GM21619 (cell line): ENCODE data around the gene SPATC1L.
"Not testable (repeated sequence)": the region's sequence is repeated elsewhere in the genome, so short reads cannot be mapped to it uniquely, and the experiment has no call there.

Experiments
- ATAC-seq: cut with Tn5 transposase; IDR thresholded peaks from one replicate; pipeline ENCODE4 v1.9.1; 2021; ENCODE audit not compliant: unreplicated experiment

SPATC1L gene

GRCh38 chr21:46200877-46201803 lies 16.9 kb upstream of the SPATC1L start:
- not testable (repeated sequence) for ATAC-seq

DNA sequence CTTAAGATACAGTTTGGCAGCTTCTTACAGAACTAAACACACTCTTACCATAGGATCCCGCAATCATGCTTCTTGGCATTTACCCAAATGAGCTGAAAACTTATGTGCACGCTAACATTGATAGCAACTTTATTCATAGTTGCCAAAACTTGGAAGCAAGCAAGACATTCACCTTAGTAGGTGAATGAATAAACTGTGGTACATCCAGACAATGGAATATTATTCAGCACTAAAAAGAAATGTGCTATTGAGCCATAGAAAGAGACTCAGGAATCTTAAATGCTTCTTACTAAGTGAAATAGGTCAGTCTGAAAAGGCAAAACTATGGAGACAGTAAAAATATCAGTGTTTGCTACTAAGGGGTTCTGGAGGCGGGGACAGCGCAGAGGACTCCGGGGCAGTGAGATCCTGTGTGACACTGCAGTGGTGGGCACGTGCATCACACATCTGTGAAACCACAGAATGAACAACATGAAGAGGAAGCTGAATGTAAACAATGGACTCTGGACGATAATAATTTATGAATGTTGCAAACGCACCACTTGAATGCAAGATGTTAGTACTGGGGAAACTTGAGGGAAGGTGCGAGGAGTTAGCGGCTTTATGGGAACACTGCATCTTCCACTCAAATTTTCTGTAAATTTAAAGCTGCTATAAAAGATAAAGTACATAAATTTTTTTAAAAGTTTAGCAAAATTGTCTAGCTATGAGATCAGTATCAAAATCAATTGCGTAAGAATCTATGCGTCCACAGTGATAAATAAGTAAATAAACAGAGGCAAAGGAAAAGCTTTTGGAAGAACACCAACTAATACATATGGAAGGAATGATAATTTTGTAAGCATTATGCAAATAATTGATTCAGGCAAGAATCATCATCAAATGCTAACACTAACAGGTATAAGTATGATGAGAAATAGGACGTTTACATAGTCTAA lies 15.4 kb upstream of the SPATC1L start:
- no peak for ATAC-seq

- no peak for ATAC-seq
Measured at GRCh38 chr21:46196733-46197132, 12.5 kb upstream of the SPATC1L start.

DNA sequence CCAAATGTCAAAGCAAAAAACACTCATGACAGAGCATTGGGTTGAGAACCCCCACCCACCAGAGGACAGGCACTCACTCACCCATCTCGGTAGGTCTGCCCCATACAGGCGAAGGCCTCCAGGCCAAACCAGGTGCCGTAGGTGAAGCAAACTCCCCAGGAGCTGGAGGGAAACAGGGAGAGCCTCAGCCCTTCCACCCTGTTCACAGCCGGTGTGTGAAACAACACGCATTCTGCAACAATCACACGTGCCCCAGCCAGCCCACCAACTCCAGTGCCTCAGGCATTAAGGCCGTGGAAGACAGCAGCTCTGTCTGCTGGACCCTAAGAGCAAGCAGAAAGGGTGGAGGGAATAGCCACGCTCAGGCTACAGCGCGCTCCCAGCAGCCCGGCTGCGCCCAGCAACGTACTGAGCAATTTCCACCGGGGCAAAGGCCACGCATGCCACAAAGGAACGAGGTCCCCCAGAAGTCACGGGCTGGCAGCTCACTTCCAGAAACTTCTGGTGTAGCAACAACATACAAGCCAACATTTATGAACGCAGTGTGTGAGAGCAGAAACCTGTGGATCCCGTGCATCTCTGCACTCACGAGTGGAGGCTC lies 11.4 kb upstream of the SPATC1L start:
- ATAC-seq = no peak

DNA sequence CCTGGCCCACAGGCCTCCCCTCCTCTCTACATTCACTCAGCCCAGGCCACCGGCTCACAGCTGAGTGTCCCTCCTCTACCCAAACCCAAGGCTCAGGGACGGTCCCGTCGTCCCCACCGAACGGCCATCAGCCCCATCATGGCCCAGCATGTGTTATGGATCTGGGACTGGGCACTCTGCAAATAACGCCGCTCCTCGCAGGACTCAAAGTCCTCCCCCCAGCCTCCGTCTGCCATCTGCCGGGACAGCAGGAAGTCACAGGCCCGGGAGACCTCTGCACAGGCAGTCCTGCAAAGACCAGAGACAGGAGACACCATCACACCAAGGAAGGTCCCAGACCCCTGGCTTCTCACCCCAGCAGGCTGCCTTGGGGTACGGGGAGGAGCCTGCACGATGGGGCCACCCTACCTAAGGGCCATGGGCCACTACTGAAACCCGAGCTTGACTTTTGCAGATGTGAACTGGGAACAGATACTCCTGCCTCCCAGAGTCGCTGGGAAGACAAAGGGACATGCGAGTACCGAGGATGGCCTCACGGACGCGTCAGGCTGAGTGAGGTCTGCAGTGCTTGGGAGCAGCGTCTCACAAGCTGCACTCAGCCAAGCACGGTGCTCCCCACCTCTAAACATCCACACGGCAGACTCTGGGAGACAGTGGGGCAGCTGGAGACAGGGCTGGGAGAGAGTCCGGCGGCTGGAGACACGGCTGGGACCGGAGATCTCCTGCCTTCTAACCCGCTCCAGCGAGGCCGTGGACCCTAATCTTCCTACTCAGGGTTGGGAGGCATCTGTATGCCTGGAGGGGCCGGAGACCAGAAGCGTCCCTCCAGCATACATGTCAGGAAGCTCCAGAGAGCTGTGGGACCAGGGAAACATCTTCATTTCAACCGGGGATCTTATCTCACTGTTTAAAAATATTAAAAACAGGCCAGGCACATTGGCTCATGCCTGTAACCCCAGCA lies 10.4 kb upstream of the SPATC1L start:
- no peak for ATAC-seq

DNA sequence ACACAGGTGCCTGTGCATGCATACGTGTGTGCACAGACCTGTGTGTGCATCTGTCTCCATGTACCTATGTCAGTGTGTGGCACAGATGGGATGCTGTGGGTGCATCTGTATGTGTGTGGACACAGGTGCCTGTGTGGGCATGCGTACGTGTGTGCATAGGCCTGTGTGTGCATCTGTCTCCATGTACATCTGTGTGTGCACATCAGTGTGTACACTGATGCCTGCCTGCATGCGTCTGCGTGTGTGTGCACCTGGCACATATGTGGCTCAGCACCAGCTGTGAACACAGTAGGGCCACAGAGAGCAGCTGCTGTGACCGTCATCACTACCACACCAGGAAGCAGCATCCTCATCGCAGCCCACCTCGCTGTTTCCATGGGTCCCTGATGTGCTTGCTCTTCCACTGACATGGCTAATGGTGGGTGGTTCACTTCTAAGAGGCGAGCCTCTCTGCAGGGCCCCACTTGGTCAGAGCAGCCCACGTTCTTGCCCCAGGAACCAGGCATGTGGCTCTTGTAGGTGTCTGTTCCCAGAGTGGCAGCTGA lies 9.6 kb upstream of the SPATC1L start:
- no peak for ATAC-seq

GRCh38 chr21:46191686-46192575 lies 7.7 kb upstream of the SPATC1L start:
- ATAC-seq = no peak

DNA sequence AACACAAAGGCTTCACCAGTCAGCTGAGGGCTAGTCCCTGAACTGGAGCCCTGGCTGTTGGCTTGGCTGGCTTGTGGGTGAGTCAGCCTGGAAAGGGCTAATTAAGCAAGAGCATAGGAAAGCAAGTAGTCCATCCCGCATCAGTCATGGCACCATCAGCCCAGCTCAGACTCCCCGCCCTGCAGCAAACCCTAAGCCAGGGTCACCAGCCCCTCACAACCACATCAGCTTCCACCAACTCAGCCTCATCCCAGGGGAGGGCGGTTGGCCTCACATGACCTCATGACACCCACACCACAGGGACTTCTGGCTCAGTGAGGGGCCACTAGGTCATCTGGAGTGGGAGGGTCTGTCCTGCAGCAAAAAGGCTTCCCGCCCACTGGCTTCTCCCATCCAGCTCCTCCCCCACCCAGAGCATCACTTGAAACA lies 7.0 kb upstream of the SPATC1L start:
- no peak for ATAC-seq

DNA sequence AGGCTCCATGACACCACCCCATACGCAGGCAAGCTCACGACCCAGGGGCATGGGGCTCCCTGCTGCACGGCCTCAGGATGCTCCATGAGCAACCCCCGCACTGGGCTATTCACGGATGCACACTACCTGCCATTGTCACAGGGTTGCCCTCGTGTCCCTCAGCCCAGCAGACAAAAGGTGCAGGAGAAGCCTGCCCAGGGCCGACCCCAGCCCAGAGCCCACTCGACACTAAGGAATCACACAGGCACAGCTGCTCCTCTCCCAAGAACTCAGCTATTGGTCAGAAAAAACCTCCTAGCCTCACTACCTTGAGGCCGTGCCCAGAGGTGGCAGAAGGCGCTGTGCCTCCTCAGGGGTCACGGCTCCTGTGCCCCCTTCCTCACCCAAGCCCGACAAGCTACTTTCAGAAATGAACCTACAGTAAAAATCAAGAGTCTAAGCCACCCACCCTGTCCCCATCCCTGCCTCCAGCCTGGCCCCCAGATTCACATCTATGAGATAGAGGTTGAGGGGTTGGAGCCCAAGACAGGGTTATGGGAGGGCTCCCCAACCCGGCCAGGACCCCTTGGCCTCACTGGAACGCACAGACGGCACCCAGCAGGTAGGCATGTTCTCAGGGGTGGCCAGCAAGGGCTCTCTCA lies 6.4 kb upstream of the SPATC1L start:
- ATAC-seq = no peak

- ATAC-seq = no peak
Measured at GRCh38 chr21:46189959-46190490, 5.8 kb upstream of the SPATC1L start.

- no peak for ATAC-seq
Measured at GRCh38 chr21:46189213-46189958, 5.1 kb upstream of the SPATC1L start.

DNA sequence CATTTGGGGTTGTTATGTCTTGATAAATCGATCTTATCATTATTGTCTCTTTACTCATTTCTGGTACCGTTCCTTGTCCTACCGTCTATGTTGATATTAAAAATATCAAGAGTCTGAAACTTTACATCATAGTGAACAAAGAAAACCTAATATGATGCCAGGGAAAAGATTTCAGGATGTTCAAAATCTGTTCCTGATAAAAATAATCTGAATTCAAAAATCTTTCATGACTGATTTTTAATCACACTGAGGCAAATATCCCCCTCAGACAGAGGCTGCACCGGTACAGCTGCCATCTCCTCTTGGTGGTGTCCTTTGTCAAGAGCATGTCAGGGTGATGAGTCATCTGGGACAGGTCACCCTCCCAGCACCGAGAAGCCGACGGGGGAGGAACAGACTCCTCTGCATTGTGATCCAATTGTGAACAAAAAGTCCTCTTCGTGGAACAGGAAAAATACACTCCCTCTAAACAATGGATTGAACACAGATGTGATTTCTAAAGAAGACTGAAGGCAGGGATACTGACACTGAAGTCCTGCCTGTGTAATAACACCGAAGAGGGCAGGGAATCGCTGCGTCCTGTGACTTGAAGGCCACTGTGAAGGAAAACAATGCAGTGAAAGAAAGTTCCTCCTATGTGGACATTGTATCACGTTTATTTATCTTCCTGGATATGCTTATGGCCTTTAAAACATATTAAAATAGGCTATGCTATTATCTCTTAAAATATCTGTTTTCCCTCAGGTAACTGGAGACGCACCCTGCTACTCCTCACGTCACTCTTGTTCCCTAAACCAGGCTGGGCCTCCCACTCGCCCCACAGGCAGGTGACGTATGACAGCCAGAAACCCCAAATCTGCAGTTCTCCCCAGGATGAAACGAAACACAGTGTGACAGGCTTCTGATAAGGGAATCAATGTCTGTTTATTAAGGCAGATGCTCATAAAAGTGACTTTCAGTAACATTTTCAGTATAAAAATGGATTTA lies 4.3 kb upstream of the SPATC1L start:
- no peak for ATAC-seq

GRCh38 chr21:46187814-46188213 lies 3.6 kb upstream of the SPATC1L start:
- no peak for ATAC-seq

DNA sequence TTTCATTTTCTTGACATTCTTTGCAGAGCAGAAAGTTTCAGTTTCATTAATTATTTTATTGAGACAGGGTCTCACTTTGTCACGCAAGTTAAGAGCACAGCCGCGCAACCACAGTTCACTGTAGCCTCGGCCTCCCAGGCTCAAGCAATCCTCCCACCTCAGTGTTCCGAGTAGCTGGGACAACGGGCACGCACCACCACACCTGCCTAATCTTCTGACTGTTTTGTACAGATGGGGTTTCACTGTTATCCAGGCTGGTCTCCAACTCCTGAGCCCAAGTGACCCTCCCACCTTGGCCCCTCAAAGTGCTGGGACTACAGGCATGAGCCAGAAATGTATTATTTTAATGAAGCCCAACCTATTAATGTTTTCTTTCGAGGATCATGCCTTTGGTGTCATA lies 3.0 kb upstream of the SPATC1L start:
- no peak for ATAC-seq

GRCh38 chr21:46185716-46186115 lies 1.5 kb upstream of the SPATC1L start:
- ATAC-seq = no peak
